GM12874 (cell line): ENCODE measurements around the gene CA10.

Experiments used
- TF ChIP-seq, protein P1 (sequence below): IDR thresholded peaks from 2 replicates; pipeline ENCODE4 v1.5.1; 2011; ENCODE audit warnings: low read depth, mild to moderate bottlenecking, control low read depth, low read length, moderate library complexity; ENCODE audit not compliant: insufficient read depth

The CA10 gene

DNA sequence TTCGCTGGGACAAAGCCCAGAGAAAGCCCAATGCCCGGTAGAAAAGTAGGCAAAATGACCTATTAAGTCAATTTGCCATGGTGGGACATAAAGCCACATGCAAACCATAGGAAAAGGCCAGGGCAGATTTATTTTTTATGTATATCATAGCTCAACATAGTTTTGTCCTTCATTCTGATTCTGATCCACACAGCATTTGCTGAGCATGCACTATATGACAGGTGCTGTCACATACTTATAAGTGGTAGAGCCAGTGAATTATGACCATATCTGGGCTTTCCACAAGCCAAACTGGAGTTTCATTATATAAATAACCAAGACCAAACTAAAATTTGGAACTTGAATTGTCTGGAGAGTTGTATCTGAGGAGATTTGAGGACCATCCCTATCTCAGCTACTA is 74.3 kb downstream of the CA10 start:
- TF ChIP-seq, protein P1, sequence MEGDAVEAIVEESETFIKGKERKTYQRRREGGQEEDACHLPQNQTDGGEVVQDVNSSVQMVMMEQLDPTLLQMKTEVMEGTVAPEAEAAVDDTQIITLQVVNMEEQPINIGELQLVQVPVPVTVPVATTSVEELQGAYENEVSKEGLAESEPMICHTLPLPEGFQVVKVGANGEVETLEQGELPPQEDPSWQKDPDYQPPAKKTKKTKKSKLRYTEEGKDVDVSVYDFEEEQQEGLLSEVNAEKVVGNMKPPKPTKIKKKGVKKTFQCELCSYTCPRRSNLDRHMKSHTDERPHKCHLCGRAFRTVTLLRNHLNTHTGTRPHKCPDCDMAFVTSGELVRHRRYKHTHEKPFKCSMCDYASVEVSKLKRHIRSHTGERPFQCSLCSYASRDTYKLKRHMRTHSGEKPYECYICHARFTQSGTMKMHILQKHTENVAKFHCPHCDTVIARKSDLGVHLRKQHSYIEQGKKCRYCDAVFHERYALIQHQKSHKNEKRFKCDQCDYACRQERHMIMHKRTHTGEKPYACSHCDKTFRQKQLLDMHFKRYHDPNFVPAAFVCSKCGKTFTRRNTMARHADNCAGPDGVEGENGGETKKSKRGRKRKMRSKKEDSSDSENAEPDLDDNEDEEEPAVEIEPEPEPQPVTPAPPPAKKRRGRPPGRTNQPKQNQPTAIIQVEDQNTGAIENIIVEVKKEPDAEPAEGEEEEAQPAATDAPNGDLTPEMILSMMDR = no peak

DNA sequence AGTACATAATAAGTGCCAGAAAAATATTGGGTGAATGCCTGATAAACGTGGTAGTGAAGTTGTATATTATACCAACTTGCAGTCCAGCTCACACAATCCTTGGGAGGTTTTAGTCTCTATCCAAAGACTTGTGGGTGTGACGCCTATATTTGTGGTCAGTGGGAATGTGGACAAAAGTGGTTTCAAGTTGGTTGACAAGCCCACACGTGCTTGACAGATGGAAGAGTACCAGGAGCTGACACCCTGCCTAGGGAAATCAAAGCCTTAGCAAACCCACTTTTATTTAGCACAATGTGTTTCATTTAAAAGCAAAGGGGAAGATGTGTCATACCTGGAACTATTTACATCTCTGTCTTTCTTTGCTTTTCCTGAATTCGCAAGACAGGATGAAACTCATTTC is 79.0 kb downstream of the CA10 start:
- TF ChIP-seq, protein P1 = no peak

- TF ChIP-seq, protein P1 = no peak
These were observed 86.8 kb downstream of the CA10 start for GRCh38 chr17:52071712-52072111.

DNA sequence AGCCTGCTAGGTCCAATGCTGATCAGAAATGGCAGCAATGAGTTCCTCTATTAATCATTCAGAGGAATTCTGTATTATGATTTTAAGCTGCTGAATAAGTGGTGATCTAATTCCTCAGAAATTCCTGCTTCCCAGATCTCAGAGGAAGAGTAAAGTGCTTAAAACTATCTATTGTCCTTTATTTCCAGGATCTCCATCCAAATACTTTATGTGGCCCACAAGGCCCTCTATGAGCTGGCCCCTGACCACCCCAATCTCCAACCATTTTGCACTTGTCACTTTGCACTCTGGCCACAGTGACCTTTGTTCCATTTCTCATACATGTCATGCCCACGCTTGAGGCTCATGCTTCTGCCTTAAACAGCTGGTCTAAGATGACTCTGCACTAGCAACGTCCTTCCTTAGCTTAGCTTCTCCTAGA is 93.7 kb downstream of the CA10 start:
- TF ChIP-seq, protein P1 = no peak

- TF ChIP-seq, protein P1 = no peak
These were observed 109.0 kb downstream of the CA10 start for GRCh38 chr17:52049496-52049895.

GRCh38 chr17:52049051-52049450 is 109.5 kb downstream of the CA10 start:
- TF ChIP-seq, protein P1 = no peak

DNA sequence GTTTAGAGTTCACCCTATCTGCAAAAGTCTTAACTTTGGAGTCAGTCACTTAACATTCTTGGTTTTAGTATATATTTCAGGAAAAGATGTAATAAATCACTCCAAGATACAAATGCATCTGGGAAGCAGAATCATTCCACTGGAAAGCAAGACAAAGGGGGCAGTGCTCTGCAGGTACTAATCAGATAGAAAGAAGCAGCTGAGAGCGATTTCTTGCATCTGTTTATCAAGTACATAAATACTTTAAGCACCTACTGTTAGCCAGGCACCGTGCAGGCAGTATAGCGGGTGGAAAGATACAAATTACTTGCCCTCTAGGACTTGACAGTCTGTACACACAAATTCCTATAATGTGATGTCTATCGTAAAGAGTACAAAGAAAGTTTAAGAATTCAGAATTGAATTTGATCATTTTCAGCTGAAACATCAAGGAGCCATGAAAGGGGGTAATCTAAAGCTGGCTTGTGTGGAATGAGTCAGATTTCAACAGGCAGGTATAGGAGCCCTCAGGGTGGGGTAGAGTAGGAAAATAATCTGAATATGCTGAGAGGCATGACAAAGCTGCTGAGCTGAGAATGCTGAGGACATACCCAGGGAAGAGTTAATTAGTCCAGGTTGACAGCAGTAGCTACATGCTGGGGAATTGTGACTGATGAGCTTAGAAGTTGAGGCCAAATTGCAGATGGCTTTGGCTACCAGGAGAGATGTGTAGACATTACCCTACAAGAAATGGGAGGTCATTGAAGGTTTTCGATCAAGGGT is 110.2 kb downstream of the CA10 start:
- TF ChIP-seq, protein P1 = no peak
